Cardiac muscle cell (in vitro differentiated cells and primary cell): Measurements from ENCODE around the gene PPTC7. TPM values are rescaled to one million over a fixed set of nuclear protein-coding genes. Genes with fewer than 3 reads are reported as not detected.
"Not testable (repeated sequence)": the region's sequence is repeated elsewhere in the genome, so short reads cannot be mapped to it uniquely, and the experiment has no call there.

Experiments
- DNase-seq, 2 donors: peaks; one replicate each; pipeline versions ENCODE4 v3.0.0 to v3.0.0-alpha.2; 2010 to 2017; ENCODE audit warnings: low read depth in 1 of 2, low spot score in 1 of 2
- H3K27ac ChIP-seq: fragments of 200-600 bp; sonication (generic); 2 replicates; pipeline ENCODE4 v1.5.1; 2016
- H3K27me3 ChIP-seq: fragments of 200-600 bp; sonication (generic); 2 replicates; pipeline ENCODE4 v1.6.0; 2016; ENCODE audit warnings: control low read depth
- H3K36me3 ChIP-seq: fragments of 200-600 bp; sonication (generic); 2 replicates; pipeline ENCODE4 v1.5.1; 2016; ENCODE audit warnings: control low read depth
- H3K4me1 ChIP-seq: fragments of 200-600 bp; sonication (generic); 2 replicates; pipeline ENCODE4 v1.8.1; 2017; ENCODE audit warnings: low read depth, mild to moderate bottlenecking, mixed run types
- H3K4me3 ChIP-seq: fragments of 200-600 bp; sonication (generic); 2 replicates; pipeline ENCODE4 v1.5.1; 2016; ENCODE audit warnings: mild to moderate bottlenecking
- H3K9me3 ChIP-seq: fragments of 200-600 bp; sonication (generic); 2 replicates; pipeline ENCODE4 v1.5.1; 2017; ENCODE audit warnings: low read depth, mild to moderate bottlenecking, control low read depth
- polyA plus RNA-seq: library from polyadenylated mRNA; unstranded; fragments of >200 nt; fragmentation: Nextera tagmentation; extraction: Ambion mirVana; gene quantifications from 2 replicates; pipeline ENCODE4 v1.2.1, GENCODE V29; 2016
- total RNA-seq: library from RNA; depleted of rRNA; stranded (reverse); fragments of >200 nt; gene quantifications from 2 replicates; pipeline ENCODE4 v1.2.3, GENCODE V29; 2016
- TF ChIP-seq, protein P1 (sequence below): IDR thresholded peaks from 2 replicates; pipeline ENCODE4 v1.5.1; 2012; ENCODE audit warnings: low read depth, mild to moderate bottlenecking, low read length

PPTC7 gene
- total and polyA plus RNA-seq, 2 experiments from 2014 or later = 16.3 to 21.7 TPM

DNA sequence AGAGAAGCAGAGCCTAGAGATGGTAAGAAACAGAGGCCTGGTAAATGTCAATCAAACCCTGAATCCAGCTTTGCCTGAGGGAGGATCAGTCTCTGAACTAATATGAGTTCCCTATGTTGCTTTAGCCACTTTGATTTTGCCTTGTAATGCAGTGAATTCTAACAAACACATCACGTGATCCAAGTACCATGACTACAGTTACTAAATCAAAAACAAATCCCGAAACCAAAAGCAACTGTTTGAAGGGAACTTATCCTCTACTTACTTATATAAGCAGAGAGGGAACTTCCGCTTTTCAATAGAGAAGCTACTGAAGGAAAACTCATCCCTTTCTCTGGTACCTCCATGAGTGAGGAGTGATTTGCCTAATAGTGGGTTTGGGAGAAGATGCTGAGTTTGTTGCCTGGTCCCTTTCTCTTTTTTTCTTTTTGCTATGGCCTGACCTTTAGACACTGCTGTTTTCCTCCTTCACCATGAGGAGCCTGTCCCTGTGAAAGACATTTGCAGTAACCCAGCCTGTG, 7.7 kb upstream of the PPTC7 start:
- Histone ChIP-seq H3K4me3 (no peak overlapping the region), H3K9me3 (no peaks in the 10 kb centered on the region), H3K27me3 (no peaks in the 10 kb centered on the region), H3K36me3 (no peaks in the 10 kb centered on the region), H3K4me1 (peaks cover 16% of the 10 kb centered on the region), H3K27ac (peak overlapping the region; percentile 76)
- TF ChIP-seq, protein P1, sequence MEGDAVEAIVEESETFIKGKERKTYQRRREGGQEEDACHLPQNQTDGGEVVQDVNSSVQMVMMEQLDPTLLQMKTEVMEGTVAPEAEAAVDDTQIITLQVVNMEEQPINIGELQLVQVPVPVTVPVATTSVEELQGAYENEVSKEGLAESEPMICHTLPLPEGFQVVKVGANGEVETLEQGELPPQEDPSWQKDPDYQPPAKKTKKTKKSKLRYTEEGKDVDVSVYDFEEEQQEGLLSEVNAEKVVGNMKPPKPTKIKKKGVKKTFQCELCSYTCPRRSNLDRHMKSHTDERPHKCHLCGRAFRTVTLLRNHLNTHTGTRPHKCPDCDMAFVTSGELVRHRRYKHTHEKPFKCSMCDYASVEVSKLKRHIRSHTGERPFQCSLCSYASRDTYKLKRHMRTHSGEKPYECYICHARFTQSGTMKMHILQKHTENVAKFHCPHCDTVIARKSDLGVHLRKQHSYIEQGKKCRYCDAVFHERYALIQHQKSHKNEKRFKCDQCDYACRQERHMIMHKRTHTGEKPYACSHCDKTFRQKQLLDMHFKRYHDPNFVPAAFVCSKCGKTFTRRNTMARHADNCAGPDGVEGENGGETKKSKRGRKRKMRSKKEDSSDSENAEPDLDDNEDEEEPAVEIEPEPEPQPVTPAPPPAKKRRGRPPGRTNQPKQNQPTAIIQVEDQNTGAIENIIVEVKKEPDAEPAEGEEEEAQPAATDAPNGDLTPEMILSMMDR = no peak
- peak in 1 of 2 donors; percentile 26 for DNase-seq

DNA sequence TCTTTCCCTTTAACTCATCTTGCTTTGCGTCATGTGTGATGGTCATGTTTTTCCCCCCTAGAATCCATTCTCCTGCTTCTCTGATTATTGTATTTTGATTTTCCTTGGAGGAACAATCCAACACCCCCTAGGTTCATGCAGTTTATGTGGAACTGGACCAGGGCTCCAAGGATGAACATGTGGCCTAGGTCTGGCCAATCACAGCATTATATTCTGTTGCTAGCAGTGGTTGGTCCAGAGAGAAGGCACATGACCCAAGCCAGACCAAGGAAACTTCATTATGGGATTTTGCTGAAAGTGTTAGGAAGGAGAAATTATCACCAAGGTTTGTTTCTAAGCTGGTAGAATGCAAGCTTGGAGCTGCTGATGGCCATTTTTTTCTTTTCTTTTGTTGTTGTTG, 6.9 kb upstream of the PPTC7 start:
- no peaks in the 10 kb centered on the region for H3K9me3 ChIP-seq
- no peak for DNase-seq
- TF ChIP-seq, protein P1 = no peak

DNA sequence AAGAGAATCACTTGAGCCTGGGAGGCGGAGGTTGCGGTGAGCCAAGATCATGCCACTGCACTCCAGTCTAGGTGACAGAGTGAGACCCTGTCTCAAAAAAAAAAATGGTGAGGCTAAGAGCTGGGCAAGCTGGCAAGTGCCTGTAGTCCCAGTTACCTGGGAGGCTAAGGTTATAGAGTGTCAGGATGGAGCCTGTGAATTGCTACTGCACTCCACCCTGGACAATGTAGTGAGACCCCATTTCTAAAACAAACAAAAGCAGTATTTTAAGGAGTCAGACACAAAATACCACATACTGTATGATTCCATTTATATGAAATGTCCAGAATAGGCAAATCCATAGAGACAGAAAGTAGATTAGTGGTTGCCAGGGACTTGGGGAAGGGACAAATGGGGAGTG, 4.0 kb upstream of the PPTC7 start:
- H3K27me3 ChIP-seq, H3K4me3 ChIP-seq, H3K36me3 ChIP-seq, H3K9me3 ChIP-seq, DNase-seq: not testable (repeated sequence)
- peaks cover 38% of the 10 kb centered on the region for H3K4me1 ChIP-seq
- H3K27ac ChIP-seq = peak overlapping the region; percentile 99

More for the DNA sequence above, 6.9 kb upstream of the PPTC7 start:
- no peaks in the 10 kb centered on the region for H3K36me3 ChIP-seq
- peaks cover 24% of the 10 kb centered on the region for H3K4me1 ChIP-seq
- no peaks in the 10 kb centered on the region for H3K27me3 ChIP-seq
- no peak overlapping the region for H3K4me3 ChIP-seq
- no peak overlapping the region for H3K27ac ChIP-seq

- Histone ChIP-seq H3K27ac (peak overlapping the region; percentile 99), H3K4me3 (no peak overlapping the region), H3K36me3 (no peaks in the 10 kb centered on the region), H3K9me3 (no peaks in the 10 kb centered on the region), H3K4me1 (peaks cover 25% of the 10 kb centered on the region), H3K27me3 (no peaks in the 10 kb centered on the region)
- DNase-seq = peak; percentile 57 to 82
- TF ChIP-seq, protein P1 = no peak
These were observed 2.2 kb upstream of the PPTC7 start for GRCh38 chr12:110585231-110585799.

DNA sequence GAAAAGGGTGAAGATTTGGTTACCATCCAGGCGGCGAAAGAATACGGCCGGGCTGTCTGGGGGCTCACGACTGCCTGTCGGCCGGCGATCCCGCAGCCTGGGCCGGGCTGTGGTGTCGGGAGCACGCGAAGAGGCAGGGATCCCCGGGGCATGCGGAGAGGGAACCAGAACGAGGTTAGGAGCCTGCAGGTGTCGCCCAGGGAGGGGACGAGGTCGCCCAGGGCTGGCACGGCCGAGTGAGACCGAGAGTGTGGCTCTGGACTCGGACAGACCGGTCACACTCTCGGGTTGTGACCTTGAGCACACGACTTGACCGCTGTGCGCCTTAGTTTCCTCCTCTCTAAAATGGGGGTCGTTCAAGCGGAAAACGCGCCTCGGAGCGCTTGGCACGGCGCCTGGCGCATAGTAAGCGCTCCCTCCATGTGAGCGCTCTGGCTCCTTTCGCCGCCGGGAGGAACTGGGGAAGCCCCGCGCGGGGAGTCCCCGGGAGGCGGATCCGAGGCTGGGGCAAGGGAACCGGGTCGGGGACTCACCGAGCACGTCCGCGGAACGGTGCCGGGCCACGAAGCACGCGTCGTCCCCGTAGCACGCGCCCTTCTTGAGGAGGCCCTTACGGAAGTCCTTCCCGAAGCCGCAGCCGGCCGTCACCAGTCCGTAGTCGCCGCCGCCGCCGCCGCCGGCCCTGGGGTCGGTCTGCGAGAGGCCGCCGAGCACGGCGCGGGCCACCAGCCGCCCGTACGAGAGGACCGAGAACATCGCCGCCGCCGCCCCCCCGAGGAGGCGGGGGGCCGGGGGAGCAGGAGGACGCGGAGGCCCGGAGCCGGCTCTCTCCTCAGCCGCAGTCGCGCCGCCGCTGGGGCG, 612 bp downstream of the PPTC7 start:
- Histone ChIP-seq H3K27ac (peak overlapping the region; percentile 94), H3K36me3 (no peaks in the 10 kb centered on the region), H3K4me3 (peak overlapping the region; percentile 95), H3K27me3 (no peaks in the 10 kb centered on the region), H3K9me3 (no peaks in the 10 kb centered on the region), H3K4me1 (peaks cover 43% of the 10 kb centered on the region)
- peak; percentile 43 to 64 for DNase-seq
- TF ChIP-seq, protein P1 = no peak

GRCh38 chr12:110581931-110582275, 1.2 kb downstream of the PPTC7 start:
- no peaks in the 10 kb centered on the region for H3K36me3 ChIP-seq
- H3K27me3 ChIP-seq = no peaks in the 10 kb centered on the region
- peak overlapping the region; percentile 95 for H3K4me3 ChIP-seq
- H3K4me1 ChIP-seq = peaks cover 47% of the 10 kb centered on the region
- H3K27ac ChIP-seq = peak overlapping the region; percentile 94
- no peaks in the 10 kb centered on the region for H3K9me3 ChIP-seq
- TF ChIP-seq, protein P1 = no peak
- DNase-seq = peak in 1 of 2 donors; percentile 58
